GM19455 (cell line): ENCODE measurements around the gene ZIC4.

Source experiments
- ATAC-seq: cut with Tn5 transposase; IDR thresholded peaks from one replicate; pipeline ENCODE4 v1.9.1; 2021; ENCODE audit not compliant: unreplicated experiment

The ZIC4 gene

GRCh38 chr3:147371771-147372340 lies 34.5 kb downstream of the ZIC4 start:
- no peak for ATAC-seq

- ATAC-seq = no peak
Observed at GRCh38 chr3:147371140-147371539, 35.2 kb downstream of the ZIC4 start.

- no peak for ATAC-seq
Observed at GRCh38 chr3:147370349-147370748, 36.0 kb downstream of the ZIC4 start.

- no peak for ATAC-seq
Observed at GRCh38 chr3:147369661-147370123, 36.7 kb downstream of the ZIC4 start.

- no peak for ATAC-seq
Observed at GRCh38 chr3:147369231-147369630, 37.1 kb downstream of the ZIC4 start.

- no peak for ATAC-seq
Observed at GRCh38 chr3:147368561-147369221, 37.7 kb downstream of the ZIC4 start.

- no peak for ATAC-seq
Observed at GRCh38 chr3:147368151-147368550, 38.2 kb downstream of the ZIC4 start.

- no peak for ATAC-seq
Observed at GRCh38 chr3:147367676-147368075, 38.7 kb downstream of the ZIC4 start.

GRCh38 chr3:147365196-147366115 lies 40.9 kb downstream of the ZIC4 start:
- no peak for ATAC-seq

GRCh38 chr3:147364771-147365170 lies 41.6 kb downstream of the ZIC4 start:
- no peak for ATAC-seq

- ATAC-seq = no peak
Observed at GRCh38 chr3:147361454-147362420, 44.6 kb downstream of the ZIC4 start.

GRCh38 chr3:147360646-147361453 lies 45.5 kb downstream of the ZIC4 start:
- ATAC-seq = no peak

- no peak for ATAC-seq
Observed at GRCh38 chr3:147360051-147360439, 46.3 kb downstream of the ZIC4 start.

GRCh38 chr3:147359177-147360050 lies 46.9 kb downstream of the ZIC4 start:
- ATAC-seq = no peak

GRCh38 chr3:147358144-147358992 lies 48.0 kb downstream of the ZIC4 start:
- no peak for ATAC-seq

- no peak for ATAC-seq
Observed at GRCh38 chr3:147356909-147357900, 49.1 kb downstream of the ZIC4 start.
